ENCODE results near the gene MAPRE3. TPM values are rescaled to one million over a fixed set of nuclear protein-coding genes. Genes with fewer than 3 reads are reported as not detected.

The MAPRE3 gene
- total RNA-seq, 2 experiments from 2014 or later = 1.00 to 1.3 TPM

DNA sequence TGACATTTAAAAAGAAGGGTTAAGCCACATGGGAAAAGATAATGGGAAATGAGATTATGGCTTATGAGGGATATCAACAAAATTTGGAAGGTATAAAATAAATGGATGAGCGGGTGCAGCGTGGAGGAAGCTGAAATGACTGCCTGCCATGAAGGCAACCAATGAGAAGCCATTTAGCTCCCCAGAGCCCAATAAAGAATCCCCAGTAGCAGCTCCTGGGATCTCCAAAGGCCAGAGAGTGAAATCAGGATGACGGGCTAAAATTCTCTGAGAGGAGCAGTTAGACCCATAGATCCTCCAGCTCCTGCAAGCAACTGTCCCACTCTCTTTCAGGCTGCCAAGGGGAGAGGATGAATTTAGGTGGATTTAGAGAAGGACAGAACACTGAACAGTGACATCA, 12.9 kb upstream of the MAPRE3 start:
- peaks cover 37% of the 10 kb centered on the region for H3K27me3 Mint-ChIP-seq
- POLR2A ChIA-PET = no interaction called here
- H3K4me3 Mint-ChIP-seq = no peak overlapping the region
- no peaks in the 10 kb centered on the region for H3K9me3 Mint-ChIP-seq
- DNase-seq = no peak
- no peaks in the 10 kb centered on the region for H3K36me3 Mint-ChIP-seq (ENCODE audit: low read depth)
- no peak overlapping the region for H3K27ac Mint-ChIP-seq
- CTCF ChIA-PET = interaction anchor here (0.7 kb wide), 1 partner anchor 59 kb away, joined by 3 read pairs; no protein-coding TSS in a partner anchor
- H3K4me1 Mint-ChIP-seq = no peaks in the 10 kb centered on the region

DNA sequence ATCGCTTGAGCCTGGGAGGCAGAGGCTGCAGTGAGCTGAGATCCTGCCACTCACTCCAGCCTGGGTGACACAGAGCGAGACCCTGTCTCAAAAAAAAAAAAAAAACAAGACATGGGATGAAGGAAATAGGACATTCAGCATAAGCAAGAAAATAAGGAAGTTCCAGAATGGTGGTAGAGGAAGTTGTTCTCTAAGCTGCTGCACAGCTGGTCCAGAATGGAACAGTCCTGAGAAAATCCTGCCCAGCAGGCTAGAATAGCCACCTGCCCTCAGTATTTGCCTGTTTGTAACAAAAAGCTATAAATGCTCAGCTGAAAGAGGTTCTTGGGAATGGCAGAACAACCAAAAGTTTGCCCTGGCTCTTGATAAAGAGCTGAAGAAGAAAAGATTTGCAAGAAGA, 11.1 kb upstream of the MAPRE3 start:
- ChIA-PET CTCF (interaction anchor here (0.6 to 0.7 kb wide), 3 partner anchors 23 to 342 kb away, joined by 3 read pairs; no protein-coding TSS in a partner anchor), POLR2A (no interaction called here)
- Mint-ChIP-seq H3K4me3 (no peak overlapping the region), H3K36me3 (ENCODE audit: low read depth) (no peaks in the 10 kb centered on the region), H3K27ac (no peak overlapping the region), H3K27me3 (peaks cover 31% of the 10 kb centered on the region), H3K4me1 (no peaks in the 10 kb centered on the region), H3K9me3 (no peaks in the 10 kb centered on the region)
- DNase-seq = no peak

DNA sequence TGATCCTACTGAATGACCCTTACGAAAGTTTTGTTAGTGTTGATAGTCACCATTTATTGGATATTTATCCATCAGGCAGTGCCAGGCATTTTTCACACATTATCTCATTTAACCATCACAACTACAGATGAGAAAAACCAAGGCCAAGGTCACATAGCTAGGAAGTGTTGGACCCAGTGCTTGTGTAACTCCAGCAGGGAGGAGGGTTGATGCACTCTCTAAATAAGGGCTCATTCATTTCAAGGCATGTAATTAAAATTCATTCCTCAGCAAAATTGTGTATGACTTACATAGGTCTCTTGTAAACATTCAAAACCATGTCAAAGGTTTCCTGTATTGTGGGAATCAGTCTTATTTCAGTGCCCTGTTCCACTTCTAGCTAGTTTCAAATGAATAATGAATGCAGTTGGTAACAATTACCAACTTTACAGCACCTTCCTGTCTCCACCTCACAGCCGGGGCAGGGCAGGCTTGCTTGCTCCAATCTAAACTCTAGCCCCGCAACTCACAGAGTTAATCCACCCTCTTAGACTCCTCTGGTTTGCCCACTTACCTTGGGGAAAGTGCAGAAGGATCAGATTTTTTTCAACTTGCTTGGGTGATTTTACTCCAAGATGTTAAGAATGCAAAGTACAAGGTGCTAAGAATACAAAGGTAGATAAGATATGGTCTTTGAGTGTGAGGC, 5.8 kb upstream of the MAPRE3 start:
- Mint-ChIP-seq H3K4me3 (no peak overlapping the region), H3K36me3 (ENCODE audit: low read depth) (no peaks in the 10 kb centered on the region), H3K27me3 (peaks cover 26% of the 10 kb centered on the region), H3K27ac (no peak overlapping the region), H3K9me3 (no peaks in the 10 kb centered on the region), H3K4me1 (peaks cover 8% of the 10 kb centered on the region)
- ChIA-PET CTCF (interaction anchor here (1.0 to 3.9 kb wide), 2 partner anchors 52 to 315 kb away, joined by 3 to 40 read pairs; no protein-coding TSS in a partner anchor), POLR2A (no interaction called here)
- DNase-seq = no peak

DNA sequence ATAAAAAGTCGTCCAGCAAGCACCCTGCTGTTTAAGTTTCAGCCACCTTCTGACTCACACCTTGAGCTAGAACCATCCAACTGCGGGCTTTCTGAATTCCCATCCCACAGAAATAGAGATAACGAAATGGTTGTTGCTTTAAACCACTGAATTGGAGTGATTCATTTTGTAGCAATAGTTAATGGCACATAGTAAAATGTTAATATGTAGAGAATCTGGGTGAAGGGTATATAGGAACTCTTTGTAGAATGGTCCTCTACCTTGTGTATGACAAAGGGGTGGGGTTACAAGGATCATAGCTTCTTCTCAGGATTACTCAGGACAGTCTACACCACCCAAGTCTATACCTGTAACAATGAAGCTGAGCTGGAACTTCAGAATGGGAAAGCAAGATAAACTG, 2.4 kb upstream of the MAPRE3 start:
- no peaks in the 10 kb centered on the region for H3K36me3 Mint-ChIP-seq (ENCODE audit: low read depth)
- no peak for DNase-seq
- no peak overlapping the region for H3K27ac Mint-ChIP-seq
- ChIA-PET POLR2A (no interaction called here), CTCF (interaction anchor here (0.9 to 1.8 kb wide), 3 partner anchors 10 to 48 kb away, joined by 3 to 7 read pairs (median 3); no protein-coding TSS in a partner anchor)
- peaks cover 18% of the 10 kb centered on the region for H3K4me1 Mint-ChIP-seq
- H3K9me3 Mint-ChIP-seq = no peaks in the 10 kb centered on the region
- peaks cover 36% of the 10 kb centered on the region for H3K27me3 Mint-ChIP-seq
- no peak overlapping the region for H3K4me3 Mint-ChIP-seq

DNA sequence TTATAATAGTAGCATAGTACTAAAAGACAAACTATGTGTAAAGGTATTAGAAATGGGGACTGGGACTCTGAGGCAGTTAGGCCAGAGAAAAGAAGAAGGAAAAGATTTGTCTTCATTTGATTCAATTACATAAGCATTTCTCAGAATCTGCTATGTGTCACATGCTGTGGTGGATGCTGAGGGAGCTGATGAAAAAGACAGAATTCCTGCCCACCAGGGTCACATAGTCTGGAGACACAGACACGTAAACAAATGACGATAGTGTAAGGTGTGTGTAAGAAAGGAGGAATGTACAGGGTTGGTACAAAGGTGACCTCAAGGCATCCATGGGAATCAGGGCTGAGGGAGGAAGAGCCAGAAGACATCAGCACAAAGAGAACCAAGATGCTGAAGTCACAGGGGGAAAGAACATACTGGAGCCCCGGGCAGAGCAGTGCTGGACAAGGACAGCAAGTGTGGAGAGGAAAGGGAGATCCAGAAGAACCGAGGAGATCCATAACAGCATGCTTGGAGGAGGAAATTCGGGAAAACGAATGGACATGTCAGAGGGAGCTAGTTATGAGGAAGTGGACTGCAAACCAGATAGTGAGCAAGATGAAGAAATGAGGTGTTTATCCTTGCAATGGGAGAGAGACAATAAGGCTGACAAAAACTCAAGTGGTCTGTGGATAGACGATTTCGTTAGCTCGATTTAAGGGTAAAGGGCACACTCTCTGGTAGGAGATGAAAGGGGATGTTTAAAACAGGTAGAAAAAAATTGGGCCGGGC, 1.2 kb upstream of the MAPRE3 start:
- H3K4me3 Mint-ChIP-seq = peak overlapping the region; percentile 68
- H3K9me3 Mint-ChIP-seq = no peaks in the 10 kb centered on the region
- no peaks in the 10 kb centered on the region for H3K36me3 Mint-ChIP-seq (ENCODE audit: low read depth)
- no peak overlapping the region for H3K27ac Mint-ChIP-seq
- POLR2A ChIA-PET = no interaction called here
- peaks cover 18% of the 10 kb centered on the region for H3K4me1 Mint-ChIP-seq
- CTCF ChIA-PET = interaction anchor here (0.6 to 1.8 kb wide), 8 partner anchors 8 to 123 kb away, joined by 3 to 9 read pairs (median 3); no protein-coding TSS in a partner anchor
- DNase-seq = no peak
- peaks cover 38% of the 10 kb centered on the region for H3K27me3 Mint-ChIP-seq

DNA sequence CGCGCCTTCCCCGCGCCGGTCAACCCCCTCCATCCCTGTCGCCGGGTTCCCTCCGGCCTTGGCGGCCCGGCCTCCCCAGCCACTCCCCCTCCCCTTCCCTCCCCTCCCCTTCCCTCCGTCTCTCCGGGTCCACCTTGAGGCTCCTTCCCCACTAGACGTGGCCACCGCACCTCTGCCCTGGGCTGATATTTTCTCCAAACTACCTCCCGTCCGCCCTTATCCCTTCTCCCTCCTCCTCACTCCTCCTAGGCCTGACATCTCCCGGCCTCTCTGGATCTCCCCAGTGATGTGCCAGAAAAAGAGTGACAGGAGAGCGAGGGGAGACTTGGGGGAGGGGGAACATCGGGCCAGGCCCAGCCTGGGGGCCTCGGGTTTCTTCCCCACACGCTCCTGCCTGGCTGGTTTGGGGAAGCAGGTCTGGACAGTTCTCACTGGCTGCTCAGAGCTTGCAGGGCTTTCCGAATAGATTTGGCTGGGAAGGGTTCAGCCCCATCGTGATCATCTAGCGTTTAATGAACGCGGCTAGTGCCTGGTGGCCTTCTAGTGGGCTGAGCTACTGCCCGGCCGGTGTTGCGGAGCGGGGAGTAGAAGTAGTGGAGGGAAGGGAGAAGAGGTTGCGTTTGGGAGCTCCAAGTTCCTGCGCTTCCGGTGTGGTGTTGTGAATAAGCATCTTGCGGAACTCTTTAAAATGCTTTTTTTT, 641 bp downstream of the MAPRE3 start:
- Mint-ChIP-seq H3K27ac (peak overlapping the region; percentile 34), H3K36me3 (ENCODE audit: low read depth) (no peaks in the 10 kb centered on the region)

GRCh38 chr2:26971911-26972786, 1.7 kb downstream of the MAPRE3 start:
- Mint-ChIP-seq H3K4me1 (peaks cover 18% of the 10 kb centered on the region), H3K36me3 (ENCODE audit: low read depth) (no peaks in the 10 kb centered on the region), H3K27ac (no peak overlapping the region), H3K4me3 (peak overlapping the region; percentile 70), H3K9me3 (no peaks in the 10 kb centered on the region), H3K27me3 (peaks cover 39% of the 10 kb centered on the region)
- ChIA-PET CTCF (interaction anchor here (1.0 to 2.7 kb wide), 5 partner anchors 10 to 82 kb away, joined by 3 to 16 read pairs (median 4); no protein-coding TSS in a partner anchor), POLR2A (no interaction called here)
- DNase-seq = no peak

More for the DNA sequence above, 641 bp downstream of the MAPRE3 start:
- H3K4me1 Mint-ChIP-seq = peaks cover 18% of the 10 kb centered on the region
- peaks cover 41% of the 10 kb centered on the region for H3K27me3 Mint-ChIP-seq
- POLR2A ChIA-PET = interaction anchor here (0.6 kb wide), 1 partner anchor 243 kb away, joined by 3 read pairs; no protein-coding TSS in a partner anchor
- no peak for DNase-seq
- CTCF ChIA-PET = interaction anchor here (0.5 to 2.7 kb wide), 7 partner anchors 9 to 1990 kb away, joined by 3 to 16 read pairs (median 5); no protein-coding TSS in a partner anchor
- H3K9me3 Mint-ChIP-seq = no peaks in the 10 kb centered on the region
- H3K4me3 Mint-ChIP-seq = peak overlapping the region; percentile 70

DNA sequence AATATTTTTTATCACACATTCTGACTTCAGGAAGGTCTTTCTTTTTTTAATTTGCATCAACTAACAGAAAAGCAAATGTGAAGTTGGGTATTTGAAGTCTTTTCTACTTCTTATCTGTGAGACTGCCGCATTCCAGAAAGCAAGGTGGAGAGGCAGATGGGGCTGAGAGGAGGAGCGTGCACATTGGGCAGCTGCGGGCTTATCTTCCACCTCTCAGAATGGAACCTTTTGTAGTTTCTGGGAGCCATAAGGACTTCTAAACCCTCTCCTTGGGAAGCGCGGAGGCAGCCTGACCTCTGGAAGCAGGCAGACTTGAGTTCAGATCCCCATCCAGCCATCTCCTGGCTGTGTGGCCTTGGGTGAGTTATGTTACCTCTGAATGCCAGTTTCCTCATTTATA, 3.9 kb downstream of the MAPRE3 start:
- peaks cover 12% of the 10 kb centered on the region for H3K4me1 Mint-ChIP-seq
- no peaks in the 10 kb centered on the region for H3K36me3 Mint-ChIP-seq (ENCODE audit: low read depth)
- DNase-seq = no peak
- H3K4me3 Mint-ChIP-seq = no peak overlapping the region
- H3K27ac Mint-ChIP-seq = no peak overlapping the region
- POLR2A ChIA-PET = no interaction called here
- CTCF ChIA-PET = no interaction called here
- no peaks in the 10 kb centered on the region for H3K9me3 Mint-ChIP-seq
- H3K27me3 Mint-ChIP-seq = peaks cover 29% of the 10 kb centered on the region

DNA sequence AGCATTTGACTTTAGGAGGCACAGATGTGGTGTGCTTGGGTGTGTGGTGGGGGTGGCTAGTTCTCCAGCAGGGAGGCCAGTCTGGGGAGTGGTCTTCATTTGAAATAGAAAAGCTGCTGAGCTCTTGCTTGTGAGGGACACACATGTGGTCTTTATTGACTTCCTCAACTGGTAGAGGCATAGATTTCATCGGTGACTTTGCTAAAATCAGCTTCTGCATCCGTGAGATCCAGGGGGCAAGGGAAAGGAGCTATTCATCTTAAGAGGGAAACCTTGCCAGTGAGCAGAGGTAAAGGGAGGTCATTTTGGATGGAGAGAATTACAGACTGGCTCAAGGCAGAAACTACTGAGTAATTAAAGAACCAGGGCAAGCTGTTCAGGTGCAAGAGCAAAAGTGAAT, 4.7 kb downstream of the MAPRE3 start:
- no peak for DNase-seq
- CTCF ChIA-PET = interaction anchor here (0.8 to 2.1 kb wide), 3 partner anchors 9 to 47 kb away, joined by 3 to 10 read pairs (median 8); no protein-coding TSS in a partner anchor
- Mint-ChIP-seq H3K27me3 (peaks cover 31% of the 10 kb centered on the region), H3K9me3 (no peaks in the 10 kb centered on the region), H3K36me3 (ENCODE audit: low read depth) (no peaks in the 10 kb centered on the region), H3K27ac (no peak overlapping the region), H3K4me3 (no peak overlapping the region), H3K4me1 (peaks cover 10% of the 10 kb centered on the region)
- POLR2A ChIA-PET = no interaction called here

GRCh38 chr2:26975656-26976055, 5.2 kb downstream of the MAPRE3 start:
- ChIA-PET POLR2A (interaction anchor here (0.6 kb wide), 1 partner anchor 225 kb away, joined by 3 read pairs; no protein-coding TSS in a partner anchor), CTCF (interaction anchor here (0.8 to 2.1 kb wide), 3 partner anchors 9 to 46 kb away, joined by 3 to 10 read pairs (median 8); no protein-coding TSS in a partner anchor)
- DNase-seq = no peak

DNA sequence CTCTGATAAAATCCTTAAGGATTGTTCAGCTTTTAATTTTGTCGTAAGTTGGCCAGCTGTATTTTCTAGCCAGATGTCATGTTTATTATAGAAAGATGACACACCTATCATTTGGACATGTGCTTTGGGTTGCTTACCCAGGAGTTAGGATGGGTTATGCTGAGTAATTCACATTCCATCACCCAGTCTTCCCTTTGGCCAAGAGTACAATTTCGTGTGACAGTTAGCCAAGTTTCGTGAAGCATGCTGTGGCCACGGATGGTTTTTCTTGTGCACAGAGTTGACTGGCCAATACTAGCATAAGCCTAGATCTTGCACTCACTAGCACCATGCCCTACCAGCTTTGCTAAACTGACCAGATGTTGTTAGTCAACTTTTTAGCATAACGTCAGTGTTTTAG, 5.8 kb downstream of the MAPRE3 start:
- Mint-ChIP-seq H3K27ac (no peak overlapping the region), H3K9me3 (no peaks in the 10 kb centered on the region), H3K36me3 (ENCODE audit: low read depth) (no peaks in the 10 kb centered on the region), H3K27me3 (peaks cover 27% of the 10 kb centered on the region), H3K4me3 (no peak overlapping the region), H3K4me1 (peaks cover 6% of the 10 kb centered on the region)
- POLR2A ChIA-PET = no interaction called here
- no peak for DNase-seq
- CTCF ChIA-PET = interaction anchor here (0.6 to 2.1 kb wide), 2 partner anchors 14 to 133 kb away, joined by 3 to 8 read pairs; no protein-coding TSS in a partner anchor

More at GRCh38 chr2:26975656-26976055, 5.2 kb downstream of the MAPRE3 start:
- H3K27me3 Mint-ChIP-seq = peaks cover 30% of the 10 kb centered on the region
- H3K4me3 Mint-ChIP-seq = no peak overlapping the region
- no peaks in the 10 kb centered on the region for H3K36me3 Mint-ChIP-seq (ENCODE audit: low read depth)
- H3K9me3 Mint-ChIP-seq = no peaks in the 10 kb centered on the region
- no peak overlapping the region for H3K27ac Mint-ChIP-seq
- H3K4me1 Mint-ChIP-seq = peaks cover 10% of the 10 kb centered on the region

DNA sequence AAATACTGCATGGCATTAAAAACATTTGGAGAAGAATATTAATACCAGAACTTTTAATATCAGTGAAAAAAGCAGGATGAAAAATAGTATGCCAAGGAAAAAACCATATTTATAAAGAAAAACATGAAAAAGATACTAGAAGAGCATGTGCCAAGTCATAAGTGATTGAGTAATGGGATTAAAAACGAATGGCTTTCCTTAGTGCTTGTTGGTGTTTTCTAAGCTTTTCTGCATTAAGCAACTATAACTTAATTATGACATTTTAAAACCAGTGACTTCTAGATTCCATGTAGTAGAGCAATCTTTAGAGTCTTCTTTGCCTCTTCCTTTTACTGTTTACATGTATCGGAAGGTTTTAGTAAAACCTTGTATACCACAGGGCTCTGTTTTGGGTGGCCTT, 6.6 kb downstream of the MAPRE3 start:
- Mint-ChIP-seq H3K27me3 (peaks cover 24% of the 10 kb centered on the region), H3K4me1 (no peaks in the 10 kb centered on the region), H3K36me3 (ENCODE audit: low read depth) (no peaks in the 10 kb centered on the region), H3K9me3 (no peaks in the 10 kb centered on the region), H3K4me3 (no peak overlapping the region), H3K27ac (no peak overlapping the region)
- POLR2A ChIA-PET = no interaction called here
- CTCF ChIA-PET = interaction anchor here (1.9 to 2.1 kb wide), 2 partner anchors 8 to 15 kb away, joined by 7 to 8 read pairs; no protein-coding TSS in a partner anchor
- no peak for DNase-seq

Data from activated CD4-positive, alpha-beta T cell treated with anti-CD3 and anti-CD28 coated beads, Interleukin-2, amount 10 ng/mL, durations not matched to agents 7 days and 5 days (primary cell).